Measurements from ENCODE around the gene BPI.
A peak's percentile ranks its signal among the peaks of the same experiment; 100 is the strongest.

Gene BPI

DNA sequence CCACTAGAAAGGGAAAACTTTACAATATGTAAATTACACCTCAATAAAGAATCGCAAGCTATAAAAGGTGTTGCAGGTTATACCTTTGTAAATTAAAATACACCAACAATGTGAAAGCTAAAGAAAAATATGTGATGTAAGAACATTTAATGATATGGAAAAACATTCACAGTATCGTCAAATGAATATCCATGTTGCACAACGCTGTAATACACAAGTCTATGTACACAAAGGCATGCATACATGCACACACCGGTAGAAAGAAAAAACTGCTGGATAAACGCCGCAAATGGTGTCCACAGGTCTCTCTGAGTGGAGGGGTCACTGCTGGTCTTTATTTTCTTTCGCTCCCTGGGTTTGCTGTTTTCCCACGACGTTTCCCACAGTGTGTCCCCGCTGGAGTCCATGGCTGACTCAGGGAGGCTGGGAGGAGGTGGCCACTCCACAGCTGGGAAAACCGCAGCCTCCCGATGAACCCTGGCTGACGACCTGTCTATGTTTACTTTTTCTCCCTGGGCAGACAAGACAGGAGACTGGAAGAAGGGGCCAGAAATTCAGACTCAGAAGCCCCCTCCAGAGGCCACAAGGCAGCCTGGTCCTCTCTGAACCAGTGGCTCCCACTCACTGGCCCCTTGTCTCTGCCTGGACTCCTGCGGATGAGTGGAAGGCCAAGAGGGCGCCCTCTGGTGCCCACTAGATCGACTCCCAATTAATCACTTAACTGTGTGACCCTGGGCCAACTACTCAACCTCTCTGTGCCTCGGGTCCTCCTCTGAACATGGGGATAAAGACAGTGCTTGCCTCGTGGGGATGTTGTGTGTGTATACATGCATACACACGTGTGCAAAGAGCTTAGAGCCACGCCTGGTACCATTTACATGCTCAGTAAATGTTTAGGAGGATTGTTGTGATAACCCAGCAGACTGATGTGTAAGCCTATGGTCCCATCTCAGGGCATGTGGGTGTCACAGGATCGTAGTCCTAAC is 12.8 kb upstream of the BPI start:
- no peak overlapping the region for H3K4me2 ChIP-seq (ENCODE audit: insufficient read depth, low read length)
- H3K4me3 ChIP-seq (ENCODE audit: low read depth in 1 of 2, low read length in 2 of 2): no peak overlapping the region
- no peaks in the 10 kb centered on the region for H3K4me1 ChIP-seq (ENCODE audit: insufficient read depth, low read length)
- no peaks in the 10 kb centered on the region for H3K9me3 ChIP-seq (ENCODE audit: insufficient read depth, low read length, severe bottlenecking)
- ATAC-seq (ENCODE audit: insufficient read depth, low read depth): no peak
- no peaks in the 10 kb centered on the region for H3K36me3 ChIP-seq (ENCODE audit: insufficient read depth, low read length)
- H3K79me2 ChIP-seq (ENCODE audit: insufficient read depth, low read length): no peaks in the 10 kb centered on the region
- peaks cover 4% of the 10 kb centered on the region for H4K20me1 ChIP-seq (ENCODE audit: insufficient read depth, low read length)
- peaks cover 22% of the 10 kb centered on the region for H3K27me3 ChIP-seq (ENCODE audit: insufficient read depth, low read length, poor library complexity)
- peak; percentile 17 for DNase-seq
- H3K27ac ChIP-seq (ENCODE audit: low read length): no peak overlapping the region
- no peak overlapping the region for H3K9ac ChIP-seq (ENCODE audit: low read depth, low read length)
- H2AFZ ChIP-seq (ENCODE audit: low read depth, low read length): no peak overlapping the region
- TF ChIP-seq EZH2 (IDR thresholded peaks at IDR 0.05; ENCODE audit: borderline replicate concordance, low read depth, low read length, severe bottlenecking): no peak
- TF ChIP-seq, protein P1, sequence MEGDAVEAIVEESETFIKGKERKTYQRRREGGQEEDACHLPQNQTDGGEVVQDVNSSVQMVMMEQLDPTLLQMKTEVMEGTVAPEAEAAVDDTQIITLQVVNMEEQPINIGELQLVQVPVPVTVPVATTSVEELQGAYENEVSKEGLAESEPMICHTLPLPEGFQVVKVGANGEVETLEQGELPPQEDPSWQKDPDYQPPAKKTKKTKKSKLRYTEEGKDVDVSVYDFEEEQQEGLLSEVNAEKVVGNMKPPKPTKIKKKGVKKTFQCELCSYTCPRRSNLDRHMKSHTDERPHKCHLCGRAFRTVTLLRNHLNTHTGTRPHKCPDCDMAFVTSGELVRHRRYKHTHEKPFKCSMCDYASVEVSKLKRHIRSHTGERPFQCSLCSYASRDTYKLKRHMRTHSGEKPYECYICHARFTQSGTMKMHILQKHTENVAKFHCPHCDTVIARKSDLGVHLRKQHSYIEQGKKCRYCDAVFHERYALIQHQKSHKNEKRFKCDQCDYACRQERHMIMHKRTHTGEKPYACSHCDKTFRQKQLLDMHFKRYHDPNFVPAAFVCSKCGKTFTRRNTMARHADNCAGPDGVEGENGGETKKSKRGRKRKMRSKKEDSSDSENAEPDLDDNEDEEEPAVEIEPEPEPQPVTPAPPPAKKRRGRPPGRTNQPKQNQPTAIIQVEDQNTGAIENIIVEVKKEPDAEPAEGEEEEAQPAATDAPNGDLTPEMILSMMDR (IDR thresholded peaks at IDR 0.05; ENCODE audit: borderline replicate concordance, extremely low read depth, low read length, poor library complexity, severe bottlenecking): peak; percentile 52

DNA sequence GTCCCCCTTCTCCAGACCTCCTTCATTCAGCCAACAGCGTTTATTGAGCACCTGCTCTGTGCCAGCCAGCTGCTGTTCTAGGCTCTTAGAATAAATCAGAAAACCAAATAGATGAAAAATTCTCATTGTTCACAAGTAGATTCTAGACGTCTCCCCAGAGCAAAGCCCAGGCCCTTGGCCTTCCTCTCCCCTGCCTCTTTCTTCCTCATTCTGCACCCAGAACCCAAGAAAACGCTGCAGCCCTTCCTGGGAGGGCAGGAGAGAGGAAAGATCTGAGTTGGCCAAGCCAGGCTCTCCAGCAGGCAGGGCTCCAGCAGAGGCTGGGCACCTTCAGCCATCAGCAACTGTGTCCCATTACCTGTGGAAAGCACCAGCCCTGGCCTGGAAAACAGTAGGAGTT is 12.0 kb upstream of the BPI start:
- no peak overlapping the region for H2AFZ ChIP-seq (ENCODE audit: low read depth, low read length)
- ATAC-seq (ENCODE audit: insufficient read depth, low read depth): no peak
- peaks cover 4% of the 10 kb centered on the region; the same call in 1 of the 2 replicates for H4K20me1 ChIP-seq (ENCODE audit: insufficient read depth, low read length)
- no peak for TF ChIP-seq EZH2 (IDR thresholded peaks at IDR 0.05; ENCODE audit: borderline replicate concordance, low read depth, low read length, severe bottlenecking)
- TF ChIP-seq, protein P1 (IDR thresholded peaks at IDR 0.05; ENCODE audit: borderline replicate concordance, extremely low read depth, low read length, poor library complexity, severe bottlenecking): no peak
- no peak for DNase-seq
- no peak overlapping the region for H3K4me3 ChIP-seq (ENCODE audit: low read depth in 1 of 2, low read length in 2 of 2)
- no peaks in the 10 kb centered on the region for H3K4me1 ChIP-seq (ENCODE audit: insufficient read depth, low read length)
- H3K27me3 ChIP-seq (ENCODE audit: insufficient read depth, low read length, poor library complexity): peaks cover 24% of the 10 kb centered on the region
- no peak overlapping the region for H3K9ac ChIP-seq (ENCODE audit: low read depth, low read length)
- H3K9me3 ChIP-seq (ENCODE audit: insufficient read depth, low read length, severe bottlenecking): no peaks in the 10 kb centered on the region
- H3K4me2 ChIP-seq (ENCODE audit: insufficient read depth, low read length): no peak overlapping the region
- H3K36me3 ChIP-seq (ENCODE audit: insufficient read depth, low read length): no peaks in the 10 kb centered on the region
- no peaks in the 10 kb centered on the region for H3K79me2 ChIP-seq (ENCODE audit: insufficient read depth, low read length)
- no peak overlapping the region for H3K27ac ChIP-seq (ENCODE audit: low read length)

DNA sequence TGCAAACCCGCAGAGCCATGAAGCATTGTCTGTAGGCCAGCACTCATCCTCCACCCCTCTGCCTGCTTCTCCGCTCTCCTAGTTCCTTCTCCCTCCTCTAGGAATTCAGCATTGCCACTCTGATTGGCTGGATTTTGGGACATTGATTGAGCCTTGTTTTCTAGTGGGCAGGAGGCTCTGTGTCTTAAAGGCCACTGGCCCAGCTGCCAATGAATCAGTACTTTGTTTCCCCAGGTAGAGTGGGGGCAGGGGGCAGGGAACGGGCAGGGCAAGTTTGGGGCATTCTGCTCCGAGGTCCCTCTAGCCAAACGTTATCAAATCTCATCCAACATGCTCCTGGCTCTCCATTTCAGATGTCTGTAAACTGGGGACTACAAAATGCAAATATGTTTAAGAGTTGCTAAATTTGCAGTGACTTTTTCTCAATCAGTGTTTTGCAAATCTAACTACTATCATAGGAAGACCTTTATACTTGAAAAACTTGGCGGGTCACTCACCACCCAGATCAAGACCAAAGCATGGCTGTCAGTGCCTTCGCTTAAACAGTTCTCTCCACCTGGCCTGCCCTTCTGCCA is 10.4 kb upstream of the BPI start:
- Histone ChIP-seq H3K36me3 (ENCODE audit: insufficient read depth, low read length) (no peaks in the 10 kb centered on the region), H3K4me3 (ENCODE audit: low read depth in 1 of 2, low read length in 2 of 2) (no peak overlapping the region), H3K4me2 (ENCODE audit: insufficient read depth, low read length) (no peak overlapping the region), H3K79me2 (ENCODE audit: insufficient read depth, low read length) (no peaks in the 10 kb centered on the region), H3K27ac (ENCODE audit: low read length) (no peak overlapping the region), H3K9me3 (ENCODE audit: insufficient read depth, low read length, severe bottlenecking) (no peaks in the 10 kb centered on the region), H2AFZ (ENCODE audit: low read depth, low read length) (no peak overlapping the region), H3K9ac (ENCODE audit: low read depth, low read length) (no peak overlapping the region), H3K4me1 (ENCODE audit: insufficient read depth, low read length) (no peaks in the 10 kb centered on the region), H3K27me3 (ENCODE audit: insufficient read depth, low read length, poor library complexity) (peaks cover 21% of the 10 kb centered on the region), H4K20me1 (ENCODE audit: insufficient read depth, low read length) (peaks cover 4% of the 10 kb centered on the region; the same call in 1 of the 2 replicates)
- no peak for TF ChIP-seq EZH2 (IDR thresholded peaks at IDR 0.05; ENCODE audit: borderline replicate concordance, low read depth, low read length, severe bottlenecking)
- TF ChIP-seq, protein P1 (IDR thresholded peaks at IDR 0.05; ENCODE audit: borderline replicate concordance, extremely low read depth, low read length, poor library complexity, severe bottlenecking): no peak
- ATAC-seq (ENCODE audit: insufficient read depth, low read depth): no peak
- no peak for DNase-seq

All from DND-41 (cell line).